Panc1 (cell line): ENCODE measurements around the gene CCDC92B. TPM values are rescaled to one million over a fixed set of nuclear protein-coding genes. Genes with fewer than 3 reads are reported as not detected.

ENCODE experiments used
- ATAC-seq: fragments of 200-7000 bp; cut with Tn5 transposase; 2 replicates; pipeline ENCODE4 v1.9.1; 2020; ENCODE audit warnings: mild to moderate bottlenecking, moderate library complexity
- BruUV-seq: library from RNA; stranded (reverse); fragments of 400-500 nt; replicated peaks from 2 replicates; lab custom pipeline; 2021; lab: Mats Ljungman, UMichigan
- CTCF ChIA-PET: fragments of 300-600 bp; sonication (Branson Sonifier 250); formaldehyde crosslinking; loops from one replicate; lab custom pipeline; 2022; ENCODE audit warnings: antibody characterized with exemption; lab: Charles Lee
- POLR2A ChIA-PET: fragments of 300-600 bp; sonication (Branson Sonifier 250); formaldehyde crosslinking; loops from one replicate; lab custom pipeline; 2022; ENCODE audit warnings: antibody characterized with exemption; lab: Charles Lee
- DNase-seq: peaks from one replicate; pipeline ENCODE4 v3.0.0-alpha.2; 2010; ENCODE audit warnings: low read depth, low spot score
- H3K27ac ChIP-seq: 2 replicates; pipeline ENCODE4 v1.5.1; 2011; ENCODE audit warnings: mild to moderate bottlenecking, low read length, inconsistent platforms
- H3K27me3 ChIP-seq: fragments of 200-500 bp; sonication (Bioruptor generic); 2 replicates; pipeline ENCODE4 v1.6.0; 2014; ENCODE audit warnings: low read length, inconsistent platforms; ENCODE audit not compliant: control insufficient read depth, insufficient read depth
- H3K36me3 ChIP-seq: fragments of 200-500 bp; sonication (Bioruptor generic); 2 replicates; pipeline ENCODE4 v1.5.1; 2014; ENCODE audit warnings: inconsistent platforms, mild to moderate bottlenecking, low read length, moderate library complexity; ENCODE audit not compliant: control insufficient read depth, insufficient read depth
- H3K4me1 ChIP-seq: 2 replicates; pipeline ENCODE4 v1.5.1; 2011; ENCODE audit warnings: inconsistent platforms, mild to moderate bottlenecking, low read length, moderate library complexity; ENCODE audit not compliant: control insufficient read depth, insufficient read depth
- H3K4me3 ChIP-seq, 2 experiments: 2 replicates each; pipeline ENCODE4 v1.5.1; 2011 to 2012; ENCODE audit warnings: low read depth in 2 of 2, low read length in 2 of 2, mild to moderate bottlenecking in 2 of 2, inconsistent platforms in 1 of 2, moderate library complexity in 1 of 2
- H3K9me3 ChIP-seq: fragments of 200-500 bp; sonication (Bioruptor generic); 2 replicates; pipeline ENCODE4 v1.5.1; 2014; ENCODE audit warnings: low read depth, mild to moderate bottlenecking, inconsistent platforms, low read length, moderate library complexity; ENCODE audit not compliant: control insufficient read depth, insufficient read depth
- CTCF ChIP-seq: fragments of 450-650 bp; IDR thresholded peaks from 2 replicates; pipeline ENCODE4 v1.5.1; 2017; ENCODE audit warnings: mild to moderate bottlenecking
- REST ChIP-seq, 2 experiments: IDR thresholded peaks; 2 replicates each; pipeline ENCODE4 v1.6.1; 2011 to 2012; ENCODE audit warnings: low read depth in 2 of 2, control low read depth in 1 of 2, low read length in 1 of 2, mild to moderate bottlenecking in 1 of 2, moderate library complexity in 1 of 2; ENCODE audit not compliant: insufficient read depth in 1 of 2
- SIN3A ChIP-seq: IDR thresholded peaks from 2 replicates; pipeline ENCODE4 v1.6.1; 2012; ENCODE audit warnings: low read depth, mild to moderate bottlenecking, low read length, moderate library complexity, borderline replicate concordance; ENCODE audit not compliant: insufficient read depth
- TCF7L2 ChIP-seq: IDR thresholded peaks from 2 replicates; pipeline ENCODE4 v1.6.1; 2011; ENCODE audit warnings: mild to moderate bottlenecking, low read depth, low read length, inconsistent platforms
- in situ Hi-C: cut with HindIII; loops from 2 replicates; pipeline ENCODE4 v1.10.0; 2016; ENCODE audit warnings: low sequenced_read_pairs, low pct_unique_long_range_greater_than_20kb
- intact Hi-C: fragments of 100-400 bp; cut with micrococcal nuclease; formaldehyde crosslinking; loops from one replicate; pipeline ENCODE4 v1.10.0; 2022; ENCODE audit not compliant: unreplicated experiment
- total RNA-seq: library from RNA; stranded (reverse); gene quantifications from one replicate; pipeline ENCODE4 v1.2.1, GENCODE V29; 2021; ENCODE audit not compliant: unreplicated experiment

Gene CCDC92B
- total RNA-seq, 1 experiment from 2014 or later = 0.51 TPM

DNA sequence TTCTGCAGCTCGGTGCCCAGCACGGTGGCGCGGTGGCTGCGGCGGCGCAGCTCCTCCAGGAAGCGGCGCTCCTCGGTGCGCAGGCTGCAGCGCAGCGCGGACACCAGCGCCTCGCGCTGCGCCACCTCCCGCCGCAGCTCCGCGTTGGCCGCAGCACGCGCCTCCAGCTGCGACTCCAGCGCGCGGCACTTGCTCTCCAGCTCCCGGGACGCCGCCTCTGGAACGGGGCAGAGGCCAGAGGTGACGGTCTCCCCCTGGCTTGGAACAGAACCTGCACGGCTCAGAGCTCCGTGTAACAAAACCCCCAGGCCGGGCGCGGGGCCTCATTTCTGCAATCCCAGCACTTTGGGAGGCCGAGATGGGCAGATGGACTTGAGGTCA is 24.7 kb downstream of the CCDC92B start:
- ChIA-PET CTCF (no interaction called here), POLR2A (no interaction called here)
- DNase-seq = no peak
- peak; percentile 82 for ATAC-seq
- H3K36me3 ChIP-seq = no peaks in the 10 kb centered on the region
- intact Hi-C loops = no loop called here
- no peaks in the 10 kb centered on the region for H3K4me1 ChIP-seq
- in situ Hi-C loops = no loop called here
- H3K27me3 ChIP-seq = no peaks in the 10 kb centered on the region
- no peaks in the 10 kb centered on the region for H3K9me3 ChIP-seq
- H3K4me3 ChIP-seq = no peak overlapping the region
- TF ChIP-seq REST (IDR thresholded peaks at IDR 0.05; ENCODE audit: insufficient read depth in 1 of 2, low read depth in 2 of 2, low read length in 1 of 2) (no peak), SIN3A (no peak), CTCF (no peak)
- no TSS peak for BruUV-seq
- no peak overlapping the region for H3K27ac ChIP-seq

DNA sequence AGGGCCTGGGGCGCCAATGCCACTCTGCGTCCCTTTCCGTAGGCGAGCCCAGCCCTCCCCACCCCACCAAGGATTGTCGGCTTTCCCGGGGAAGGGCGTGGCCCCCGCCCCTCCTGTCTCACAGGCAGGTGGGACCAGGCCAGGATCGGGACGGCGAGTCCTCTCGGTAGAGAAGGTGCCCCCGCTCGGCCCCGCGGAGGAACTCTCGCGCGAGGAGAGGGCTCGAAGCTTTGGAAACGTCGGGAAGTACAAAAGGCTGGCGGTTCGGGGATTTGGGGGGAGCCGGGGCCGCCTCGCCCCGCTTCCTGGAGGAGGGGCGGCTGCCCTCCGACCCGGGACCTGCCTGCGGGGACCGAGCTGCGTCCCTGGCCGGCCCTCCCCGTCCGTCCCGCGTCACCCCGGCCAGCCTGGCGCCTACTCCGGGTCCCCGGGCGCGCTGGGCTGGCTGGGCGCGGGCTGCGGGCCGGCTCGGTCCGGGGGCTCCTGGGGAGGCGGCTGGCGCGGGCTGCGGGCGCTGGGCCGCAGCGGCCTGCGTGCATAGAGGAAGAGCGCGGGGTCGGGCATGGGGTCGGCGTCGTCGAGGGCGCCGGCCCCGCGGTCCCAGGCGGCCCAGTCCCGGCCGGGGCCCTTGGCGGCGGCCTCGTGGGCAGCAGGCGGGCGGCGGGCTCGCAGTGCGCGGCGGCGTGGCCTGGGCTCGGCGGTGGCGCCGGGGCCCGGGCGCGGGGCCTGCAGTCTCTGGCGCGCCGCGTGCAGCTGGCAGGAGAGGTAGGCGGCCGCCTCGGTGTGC is 25.3 kb downstream of the CCDC92B start:
- ChIA-PET CTCF (no interaction called here), POLR2A (no interaction called here)
- H3K36me3 ChIP-seq = no peaks in the 10 kb centered on the region
- no TSS peak for BruUV-seq
- H3K4me1 ChIP-seq = no peaks in the 10 kb centered on the region
- H3K9me3 ChIP-seq = no peaks in the 10 kb centered on the region
- in situ Hi-C loops = no loop called here
- DNase-seq (no peak), ATAC-seq (peak; percentile 57)
- H3K27ac ChIP-seq = no peak overlapping the region
- no peaks in the 10 kb centered on the region for H3K27me3 ChIP-seq
- no peak overlapping the region for H3K4me3 ChIP-seq
- TF ChIP-seq REST (IDR thresholded peaks at IDR 0.05; ENCODE audit: insufficient read depth in 1 of 2, low read depth in 2 of 2, low read length in 1 of 2) (no peak), SIN3A (no peak), CTCF (no peak), TCF7L2 (no peak)
- intact Hi-C loops = no loop called here
